DOHH2 (cell line): ENCODE measurements around the gene STATH.

Experiments used
- H3F3A ChIP-seq: fragments of 200-600 bp; sonication (generic), shearing (Covaris generic); 2 replicates; pipeline ENCODE4 v1.6.0; 2016; ENCODE audit warnings: antibody characterized with exemption, mild to moderate bottlenecking; ENCODE audit not compliant: control insufficient read depth, insufficient read depth
- H3K27ac ChIP-seq: fragments of 200-600 bp; sonication (generic); 2 replicates; pipeline ENCODE4 v1.5.1; 2014; ENCODE audit warnings: low read depth, mild to moderate bottlenecking, low read length, moderate library complexity
- H3K27me3 ChIP-seq: fragments of 200-600 bp; sonication (generic); 2 replicates; pipeline ENCODE4 v1.6.1; 2014; ENCODE audit warnings: mild to moderate bottlenecking, low read length, mixed read lengths; ENCODE audit not compliant: control insufficient read depth
- H3K36me3 ChIP-seq: fragments of 200-600 bp; sonication (generic); 2 replicates; pipeline ENCODE4 v1.6.1; 2014; ENCODE audit warnings: mild to moderate bottlenecking, low read length, moderate library complexity, mixed read lengths; ENCODE audit not compliant: control insufficient read depth
- H3K4me1 ChIP-seq: fragments of 200-600 bp; sonication (generic); 2 replicates; pipeline ENCODE4 v1.6.1; 2014; ENCODE audit warnings: mild to moderate bottlenecking, low read length, mixed read lengths; ENCODE audit not compliant: control insufficient read depth
- H3K4me2 ChIP-seq: fragments of 200-600 bp; sonication (generic); 2 replicates; pipeline ENCODE4 v1.6.0; 2014; ENCODE audit warnings: mild to moderate bottlenecking, low read length, moderate library complexity
- H3K4me3 ChIP-seq: fragments of 200-600 bp; sonication (generic); 2 replicates; pipeline ENCODE4 v1.5.1; 2014; ENCODE audit warnings: mild to moderate bottlenecking, low read length, mixed read lengths
- H3K79me2 ChIP-seq: fragments of 200-600 bp; sonication (generic); 2 replicates; pipeline ENCODE4 v1.6.1; 2014; ENCODE audit warnings: mild to moderate bottlenecking, low read length, mixed read lengths; ENCODE audit not compliant: control insufficient read depth
- H3K9me2 ChIP-seq: fragments of 200-600 bp; sonication (generic); replicated peaks from 2 replicates; pipeline ENCODE4 v1.6.1; 2014; ENCODE audit warnings: mild to moderate bottlenecking, low read length, mixed read lengths; ENCODE audit not compliant: control insufficient read depth
- H3K9me3 ChIP-seq: fragments of 200-600 bp; sonication (generic); 2 replicates; pipeline ENCODE4 v1.6.1; 2014; ENCODE audit warnings: antibody characterized with exemption, low read length, mixed read lengths; ENCODE audit not compliant: control insufficient read depth, insufficient read depth
- H4K20me1 ChIP-seq: fragments of 200-600 bp; sonication (generic); 2 replicates; pipeline ENCODE4 v1.6.0; 2014; ENCODE audit warnings: low read depth, mild to moderate bottlenecking, antibody characterized with exemption, low read length, moderate library complexity; ENCODE audit not compliant: control insufficient read depth, insufficient read depth
- EZH2phosphoT487 ChIP-seq: fragments of 200-600 bp; sonication (generic); IDR thresholded peaks from 2 replicates; pipeline ENCODE4 v1.6.1; 2017; ENCODE audit warnings: borderline replicate concordance, mild to moderate bottlenecking, antibody characterized with exemption, low read length, moderate library complexity, mixed read lengths
- TF ChIP-seq, protein P1 (sequence below): fragments of 200-600 bp; sonication (generic); IDR thresholded peaks from one replicate; pipeline ENCODE4 v1.5.1; 2014; ENCODE audit warnings: antibody characterized with exemption, mild to moderate bottlenecking, low read depth, low read length; ENCODE audit not compliant: poor library complexity, severe bottlenecking

Gene STATH, protein sequence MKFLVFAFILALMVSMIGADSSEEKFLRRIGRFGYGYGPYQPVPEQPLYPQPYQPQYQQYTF

DNA sequence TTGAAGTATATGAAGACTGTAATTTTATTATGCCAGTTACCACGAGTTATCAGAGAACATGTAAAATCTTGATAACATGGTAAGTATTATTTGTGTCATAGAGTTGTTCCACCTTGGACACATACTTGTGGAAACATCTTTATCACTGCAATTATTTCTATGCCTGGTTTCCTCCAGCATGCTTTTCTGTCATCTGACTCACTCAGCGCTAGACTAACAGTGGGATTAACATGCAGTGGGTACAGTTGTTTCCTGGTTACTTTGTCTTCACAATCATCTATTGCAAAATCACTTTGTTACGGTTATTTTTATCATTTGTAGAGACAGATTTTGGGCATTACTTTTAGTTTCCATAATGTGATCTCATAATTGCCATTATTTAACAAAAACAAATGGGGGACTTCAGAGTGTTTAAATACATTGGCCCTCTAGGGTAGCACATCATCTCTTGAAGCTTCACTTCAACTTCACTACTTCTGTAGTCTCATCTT is at the start of gene STATH:
Gene STATH (plus strand): TSS at position 441 of the 491 bp plus-strand sequence. CDS start 2,472 bp downstream, outside the sequence.
- no peaks in the 10 kb centered on the region for H3K9me3 ChIP-seq
- H4K20me1 ChIP-seq, result no peaks in the 10 kb centered on the region
- no peaks in the 10 kb centered on the region for H3K36me3 ChIP-seq
- H3K9me2 ChIP-seq, result no peaks in the 10 kb centered on the region
- no peaks in the 10 kb centered on the region for H3K27me3 ChIP-seq
- no peaks in the 10 kb centered on the region for H3F3A ChIP-seq
- no peak within 1 kb of the TSS for H3K27ac ChIP-seq
- no peaks in the 10 kb centered on the region for H3K79me2 ChIP-seq
- no peaks in the 10 kb centered on the region for H3K4me1 ChIP-seq
- no peak for TF ChIP-seq EZH2phosphoT487
- TF ChIP-seq, protein P1, sequence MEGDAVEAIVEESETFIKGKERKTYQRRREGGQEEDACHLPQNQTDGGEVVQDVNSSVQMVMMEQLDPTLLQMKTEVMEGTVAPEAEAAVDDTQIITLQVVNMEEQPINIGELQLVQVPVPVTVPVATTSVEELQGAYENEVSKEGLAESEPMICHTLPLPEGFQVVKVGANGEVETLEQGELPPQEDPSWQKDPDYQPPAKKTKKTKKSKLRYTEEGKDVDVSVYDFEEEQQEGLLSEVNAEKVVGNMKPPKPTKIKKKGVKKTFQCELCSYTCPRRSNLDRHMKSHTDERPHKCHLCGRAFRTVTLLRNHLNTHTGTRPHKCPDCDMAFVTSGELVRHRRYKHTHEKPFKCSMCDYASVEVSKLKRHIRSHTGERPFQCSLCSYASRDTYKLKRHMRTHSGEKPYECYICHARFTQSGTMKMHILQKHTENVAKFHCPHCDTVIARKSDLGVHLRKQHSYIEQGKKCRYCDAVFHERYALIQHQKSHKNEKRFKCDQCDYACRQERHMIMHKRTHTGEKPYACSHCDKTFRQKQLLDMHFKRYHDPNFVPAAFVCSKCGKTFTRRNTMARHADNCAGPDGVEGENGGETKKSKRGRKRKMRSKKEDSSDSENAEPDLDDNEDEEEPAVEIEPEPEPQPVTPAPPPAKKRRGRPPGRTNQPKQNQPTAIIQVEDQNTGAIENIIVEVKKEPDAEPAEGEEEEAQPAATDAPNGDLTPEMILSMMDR, result no peak
- H3K4me3 ChIP-seq, result no peak within 1 kb of the TSS
- no peak within 1 kb of the TSS for H3K4me2 ChIP-seq

DNA sequence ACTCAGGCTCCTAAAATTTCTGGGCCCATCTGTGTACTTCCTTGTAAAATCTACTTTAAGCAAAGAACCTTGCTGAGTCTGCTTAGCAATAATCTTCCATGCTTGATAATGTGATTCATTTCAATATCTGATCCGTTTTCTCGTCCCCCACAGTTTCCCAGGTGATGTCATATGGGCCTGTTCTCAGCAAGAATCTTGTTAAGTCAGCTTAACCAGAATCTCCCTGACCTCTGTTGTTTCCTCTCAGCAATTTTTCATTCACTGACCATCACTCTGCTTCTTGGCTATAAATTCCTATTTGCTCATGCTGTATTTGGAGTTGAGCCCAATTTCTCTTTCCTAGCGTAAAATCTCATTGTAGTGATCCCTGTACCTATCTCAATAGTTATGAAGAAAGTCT is 44.2 kb upstream of the STATH start:
- H3K4me2 ChIP-seq, result no peak overlapping the region
- H3F3A ChIP-seq, result no peaks in the 10 kb centered on the region

DNA sequence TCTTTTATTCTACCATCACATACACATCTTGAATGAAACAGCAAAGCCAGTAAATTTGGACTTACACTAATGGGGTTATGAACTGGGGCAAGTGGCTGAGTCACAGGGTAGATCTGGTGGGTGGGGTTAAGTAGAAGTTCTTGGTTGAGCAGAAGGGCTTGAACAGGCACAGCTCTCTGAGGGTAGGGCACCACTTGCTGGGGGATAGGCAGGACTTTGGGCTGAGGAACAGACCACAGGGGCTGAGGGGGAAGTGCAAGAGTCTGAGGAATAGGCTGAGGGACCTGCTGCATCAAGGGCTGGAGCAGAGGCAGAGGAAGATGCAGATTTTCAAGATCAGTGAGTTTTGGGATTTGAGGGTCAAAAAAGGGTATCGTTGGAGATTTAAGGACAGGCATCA is 38.6 kb upstream of the STATH start:
- Histone ChIP-seq H3K4me2 (no peak overlapping the region), H3K4me3 (no peak overlapping the region), H3K27me3 (no peaks in the 10 kb centered on the region), H3K79me2 (no peaks in the 10 kb centered on the region), H3K4me1 (no peaks in the 10 kb centered on the region), H3K9me2 (no peaks in the 10 kb centered on the region; the same call in 1 of the 2 replicates), H3K27ac (no peak overlapping the region), H3K9me3 (no peaks in the 10 kb centered on the region), H3F3A (no peaks in the 10 kb centered on the region), H3K36me3 (no peaks in the 10 kb centered on the region), H4K20me1 (no peaks in the 10 kb centered on the region)
- no peak for TF ChIP-seq EZH2phosphoT487
- TF ChIP-seq, protein P1, result no peak

More for the DNA sequence above, 44.2 kb upstream of the STATH start:
- Histone ChIP-seq H3K9me3 (no peaks in the 10 kb centered on the region), H3K79me2 (no peaks in the 10 kb centered on the region), H3K27me3 (no peaks in the 10 kb centered on the region), H3K4me3 (no peak overlapping the region), H3K9me2 (no peaks in the 10 kb centered on the region), H3K36me3 (no peaks in the 10 kb centered on the region), H4K20me1 (no peaks in the 10 kb centered on the region), H3K4me1 (no peaks in the 10 kb centered on the region), H3K27ac (no peak overlapping the region)
- TF ChIP-seq EZH2phosphoT487, result no peak
- TF ChIP-seq, protein P1, result no peak
